Measurements from ENCODE around the gene CYB5RL.

The CYB5RL gene

GRCh38 chr1:54159733-54160316 lies 40.0 kb downstream of the CYB5RL start:
- DNase-seq (ENCODE audit: low spot score): no peak

- DNase-seq (ENCODE audit: low spot score): no peak
These were observed 41.8 kb downstream of the CYB5RL start for GRCh38 chr1:54158071-54158470.

GRCh38 chr1:54157401-54157800 lies 42.4 kb downstream of the CYB5RL start:
- DNase-seq (ENCODE audit: low spot score): no peak

GRCh38 chr1:54156986-54157385 lies 42.8 kb downstream of the CYB5RL start:
- no peak for DNase-seq (ENCODE audit: low spot score)

GRCh38 chr1:54156201-54156600 lies 43.6 kb downstream of the CYB5RL start:
- DNase-seq (ENCODE audit: low spot score): no peak

- DNase-seq (ENCODE audit: low spot score): peak; percentile 74
These were observed 46.0 kb downstream of the CYB5RL start for GRCh38 chr1:54153535-54154439.

- DNase-seq (ENCODE audit: low spot score): no peak
These were observed 47.1 kb downstream of the CYB5RL start, which contains the start of gene CDCP2 for GRCh38 chr1:54152696-54153095. CDCP2 (minus strand) TSS chr1:54153000; CDS start chr1:54152922, 78 bp downstream.

- no peak for DNase-seq (ENCODE audit: low spot score)
These were observed 48.8 kb downstream of the CYB5RL start for GRCh38 chr1:54151013-54151412.

All from iPS-NIHi11 (cell line).